B cell (primary cell): ENCODE results near the gene PHACTR3. TPM values are rescaled to one million over a fixed set of nuclear protein-coding genes. Genes with fewer than 3 reads are reported as not detected.

Source experiments
- ATAC-seq: fragments of 200-7000 bp; cut with Tn5 transposase; one replicate; pipeline ENCODE4 v1.10.0; 2021; ENCODE audit warnings: low read depth, mild to moderate bottlenecking, moderate number of reproducible peaks, moderate library complexity
- CTCF ChIA-PET: fragments of 350-600 bp; sonication (Branson Sonifier 250); formaldehyde crosslinking; loops from one replicate; lab custom pipeline; 2021; ENCODE audit warnings: antibody characterized with exemption, inconsistent platforms; lab: Charles Lee
- POLR2A ChIA-PET: fragments of 350-600 bp; sonication (Branson Sonifier 250); formaldehyde crosslinking; loops from one replicate; lab custom pipeline; 2021; ENCODE audit warnings: antibody characterized with exemption; lab: Charles Lee
- DNase-seq: peaks from one replicate; pipeline ENCODE4 v3.0.0; 2013
- H2AFZ ChIP-seq: 2 replicates; pipeline ENCODE4 v1.6.1; 2012; ENCODE audit warnings: mild to moderate bottlenecking, low read depth, low read length; ENCODE audit not compliant: insufficient read depth, poor library complexity, severe bottlenecking
- H3K27ac ChIP-seq, 2 donors: 1 replicate in 1 of 2; 2 replicates in 1 of 2; pipeline ENCODE4 v1.5.1; 2012 to 2013; ENCODE audit warnings: low read length in 2 of 2, mild to moderate bottlenecking in 2 of 2, moderate library complexity in 1 of 2
- H3K27me3 ChIP-seq, 4 experiments: fragments of 200-600 bp in 1 of 4; sonication (generic) in 1 of 4; replicated peaks in 1 of 4; 1 replicate in 2 of 4; 2 replicates in 2 of 4; pipeline versions ENCODE4 v1.6.1 to v1.7.0; 2013 to 2016; ENCODE audit warnings: low read length in 3 of 4, mild to moderate bottlenecking in 2 of 4, mixed read lengths in 1 of 4, moderate library complexity in 1 of 4; ENCODE audit not compliant: insufficient read depth in 4 of 4, control insufficient read depth in 3 of 4; ENCODE audit errors: control extremely low read depth in 1 of 4
- H3K36me3 ChIP-seq, 2 experiments: replicated peaks in 1 of 2; 1 replicate in 1 of 2; 2 replicates in 1 of 2; pipeline versions ENCODE4 v1.6.1 to v1.7.1; 2013; ENCODE audit warnings: low read length in 1 of 2; ENCODE audit not compliant: insufficient read depth in 2 of 2, control insufficient read depth in 1 of 2; ENCODE audit errors: control extremely low read depth in 1 of 2, extremely low read depth in 1 of 2
- H3K4me1 ChIP-seq, 2 donors: fragments of 200-600 bp in 1 of 2; sonication (generic) in 1 of 2; 1 replicate in 1 of 2; 2 replicates in 1 of 2; pipeline versions ENCODE4 v1.5.1 to v1.6.1; 2013 to 2017; ENCODE audit warnings: low read length in 2 of 2; ENCODE audit not compliant: control insufficient read depth in 2 of 2, insufficient read depth in 2 of 2
- H3K4me2 ChIP-seq: replicated peaks from 2 replicates; pipeline ENCODE3; 2012; ENCODE audit warnings: mild to moderate bottlenecking, low read depth, low read length; ENCODE audit not compliant: poor library complexity, severe bottlenecking
- H3K4me3 ChIP-seq, 5 experiments: fragments of 200-600 bp in 1 of 5; sonication (generic) in 1 of 5; 1 replicate in 3 of 5; 2 replicates in 2 of 5; pipeline versions ENCODE4 v1.5.1 to v1.7.0; 2011 to 2016; ENCODE audit warnings: low read length in 4 of 5, mild to moderate bottlenecking in 4 of 5, low read depth in 2 of 5, control low read depth in 1 of 5, moderate library complexity in 1 of 5; ENCODE audit not compliant: insufficient read depth in 1 of 5; ENCODE audit errors: control extremely low read depth in 1 of 5, extremely low read depth in 1 of 5
- H3K79me2 ChIP-seq: fragments of 200-600 bp; sonication (generic); one replicate; pipeline ENCODE4 v1.6.0; 2016; ENCODE audit warnings: low read length; ENCODE audit not compliant: control insufficient read depth, insufficient read depth
- H3K9ac ChIP-seq: fragments of 200-600 bp; sonication (generic); 2 replicates; pipeline ENCODE4 v1.6.1; 2017; ENCODE audit warnings: mild to moderate bottlenecking, low read length, moderate library complexity
- H3K9me3 ChIP-seq, 3 donors: one replicate each; pipeline versions ENCODE4 v1.6.1 to v1.7.1; 2013; ENCODE audit warnings: low read length in 2 of 3; ENCODE audit not compliant: control insufficient read depth in 2 of 3, insufficient read depth in 1 of 3; ENCODE audit errors: control extremely low read depth in 1 of 3
- H4K20me1 ChIP-seq: 2 replicates; pipeline ENCODE4 v1.6.0; 2012; ENCODE audit warnings: mild to moderate bottlenecking, low read length; ENCODE audit not compliant: insufficient read depth, control insufficient read depth, poor library complexity, severe bottlenecking
- H3K27ac Mint-ChIP-seq: one replicate; pipeline ENCODE4 v1.8.0; 2021; ENCODE audit warnings: mixed read lengths
- H3K27me3 Mint-ChIP-seq: one replicate; pipeline ENCODE4 v1.8.0; 2021; ENCODE audit warnings: mixed read lengths
- H3K4me1 Mint-ChIP-seq: one replicate; pipeline ENCODE4 v1.8.0; 2021; ENCODE audit warnings: mixed read lengths
- H3K4me3 Mint-ChIP-seq: one replicate; pipeline ENCODE4 v1.8.0; 2021; ENCODE audit warnings: mixed read lengths
- H3K9me3 Mint-ChIP-seq: one replicate; pipeline ENCODE4 v1.8.0; 2022; ENCODE audit warnings: mixed read lengths; ENCODE audit not compliant: insufficient read depth
- CTCF ChIP-seq: fragments of 200-600 bp; IDR thresholded peaks from one replicate; pipeline ENCODE4 v1.8.0; 2022; ENCODE audit warnings: antibody characterized with exemption, mild to moderate bottlenecking
- EZH2 ChIP-seq: IDR thresholded peaks from 2 replicates; pipeline ENCODE4 v1.6.1; 2012; ENCODE audit warnings: borderline replicate concordance, low read depth, mild to moderate bottlenecking, moderate library complexity, low read length; ENCODE audit not compliant: insufficient read depth, poor library complexity, severe bottlenecking
- WGBS: methylation state at CpG from one replicate; pipeline ENCODE4 v1.1.5; 2013; ENCODE audit warnings: missing lambda C conversion rate; ENCODE audit not compliant: insufficient coverage; 5-methylcytosine and 5-hydroxymethylcytosine counted together
- intact Hi-C: fragments of 100-400 bp; cut with micrococcal nuclease; formaldehyde crosslinking; loops from one replicate; pipeline ENCODE4 v1.10.0; 2022
- polyA plus RNA-seq: library from polyadenylated mRNA; depleted of rRNA; stranded (reverse); fragments of >200 nt; gene quantifications from 2 replicates; pipeline ENCODE4 v1.2.3, GENCODE V29; 2012
- total RNA-seq, 2 donors: library from RNA; stranded (reverse); fragments of 120-200 nt in 1 of 2; gene quantifications; 1 replicate in 1 of 2; 2 replicates in 1 of 2; pipeline versions ENCODE4 v1.2.3 to v1.2.4, GENCODE V29; 2013 to 2022

The PHACTR3 gene
- total and polyA plus RNA-seq, 2 donors (not counting 1 experiment from before 2014, with no cell fraction given): not detected

GRCh38 chr20:59824711-59825562, 220.6 kb downstream of the PHACTR3 start:
- H3K4me1 ChIP-seq: no peaks in the 10 kb centered on the region
- H3K27me3 Mint-ChIP-seq: peaks cover 14% of the 10 kb centered on the region
- ATAC-seq (no peak), DNase-seq (no peak)
- H3K4me3 Mint-ChIP-seq: no peak overlapping the region
- no peaks in the 10 kb centered on the region for H3K79me2 ChIP-seq
- intact Hi-C loops: no loop called here
- H3K4me3 ChIP-seq: no peak overlapping the region
- H3K4me1 Mint-ChIP-seq: no peaks in the 10 kb centered on the region
- no peaks in the 10 kb centered on the region for H3K36me3 ChIP-seq
- peaks cover 0 to 2% (median 0%) of the 10 kb centered on the region in 4 experiments for H3K27me3 ChIP-seq
- ChIA-PET POLR2A (no interaction called here), CTCF (no interaction called here)
- H3K9me3 ChIP-seq: peaks cover 0 to 7% (median 0%) of the 10 kb centered on the region in 3 donors
- H4K20me1 ChIP-seq: no peaks in the 10 kb centered on the region
- no peaks in the 10 kb centered on the region for H3K9me3 Mint-ChIP-seq
- H3K27ac ChIP-seq: no peak overlapping the region
- no peak overlapping the region for H3K27ac Mint-ChIP-seq
- WGBS: 75% methylated on average over 6 of the region's 8 CpGs
- H3K9ac ChIP-seq: no peak overlapping the region
- no peak for TF ChIP-seq EZH2
- TF ChIP-seq CTCF: no peak
- H2AFZ ChIP-seq: no peak overlapping the region
- no peak overlapping the region for H3K4me2 ChIP-seq

- H3K4me2 ChIP-seq: no peak overlapping the region
These were observed 221.2 kb downstream of the PHACTR3 start for GRCh38 chr20:59825563-59825920.

More at GRCh38 chr20:59825563-59825920, 221.2 kb downstream of the PHACTR3 start:
- Histone ChIP-seq H3K9me3 (peaks cover 0 to 7% (median 0%) of the 10 kb centered on the region in 3 donors), H3K27me3 (no peaks in the 10 kb centered on the region), H3K36me3 (no peaks in the 10 kb centered on the region), H3K9ac (no peak overlapping the region), H4K20me1 (no peaks in the 10 kb centered on the region), H3K27ac (no peak overlapping the region), H3K79me2 (no peaks in the 10 kb centered on the region), H2AFZ (no peak overlapping the region), H3K4me1 (no peaks in the 10 kb centered on the region), H3K4me3 (no peak overlapping the region)
- WGBS: 93% methylated on average over 4 of the region's 4 CpGs
- ChIA-PET POLR2A (no interaction called here), CTCF (no interaction called here)
- no peak overlapping the region for H3K27ac Mint-ChIP-seq
- no peak for DNase-seq
- intact Hi-C loops: no loop called here
- no peak for TF ChIP-seq CTCF
- TF ChIP-seq EZH2: no peak
- H3K4me1 Mint-ChIP-seq: no peaks in the 10 kb centered on the region
- H3K9me3 Mint-ChIP-seq: no peaks in the 10 kb centered on the region
- no peak for ATAC-seq
- H3K4me3 Mint-ChIP-seq: no peak overlapping the region
- peaks cover 11% of the 10 kb centered on the region for H3K27me3 Mint-ChIP-seq
